K562 (cell line): Measurements from ENCODE around the gene WWP2. TPM values are rescaled to one million over a fixed set of nuclear protein-coding genes. Genes with fewer than 3 reads are reported as not detected.
A peak's percentile ranks its signal among the peaks of the same experiment; 100 is the strongest.

Source experiments
- ATAC-seq: fragments of 200-7000 bp; cut with Tn5 transposase; 3 replicates; pipeline ENCODE4 v1.9.1; 2020; ENCODE audit warnings: moderate library complexity
- BruUV-seq: library from RNA; stranded (reverse); fragments of 400-500 nt; replicated peaks from 2 replicates; lab custom pipeline; 2021; lab: Mats Ljungman, UMichigan
- CTCF ChIA-PET: fragments of 300-600 bp; formaldehyde crosslinking; extraction: SDS; loops from one replicate; lab custom pipeline; 2021; ENCODE audit warnings: low intra/inter-chr PET ratio; lab: Yijun Ruan, JAX
- POLR2A ChIA-PET: fragments of 300-600, 350-650 bp; sonication (Branson Sonifier 250); formaldehyde crosslinking; extraction: SDS; loops from one replicate; lab custom pipeline; 2021; ENCODE audit warnings: antibody characterized with exemption, inconsistent platforms; lab: Yijun Ruan, JAX
- DNase-seq, 4 experiments: peaks; one replicate each; pipeline versions ENCODE4 v3.0.0 to v3.0.0-alpha.2; 2011 to 2018; ENCODE audit warnings: low spot score in 3 of 4, mixed read lengths in 3 of 4; ENCODE audit errors: extremely low read depth in 1 of 4
- FAIRE-seq: peaks from 2 replicates; lab custom pipeline; 2011; peaks lifted over from hg19 to GRCh38; lab: Jason Lieb, UNC
- H2AFZ ChIP-seq: 2 replicates; pipeline ENCODE4 v1.6.0; 2011; ENCODE audit warnings: low read depth, low read length, control low read depth, inconsistent platforms
- H3K27ac ChIP-seq: fragments of 200-600 bp; 3 replicates; pipeline ENCODE4 v1.8.0; 2011; ENCODE audit warnings: low read depth, mild to moderate bottlenecking, control low read depth, inconsistent platforms, low read length, moderate library complexity, mixed read lengths; ENCODE audit errors: extremely low read depth
- H3K27me3 ChIP-seq, 2 experiments: fragments of 300-600 bp in 1 of 2; 2 replicates in 1 of 2; 3 replicates in 1 of 2; pipeline versions ENCODE4 v1.6.0 to v1.8.0; 2011; ENCODE audit warnings: inconsistent platforms in 2 of 2, low read length in 2 of 2, mild to moderate bottlenecking in 1 of 2, mixed read lengths in 1 of 2, moderate library complexity in 1 of 2; ENCODE audit not compliant: control insufficient read depth in 2 of 2, insufficient read depth in 2 of 2
- H3K36me3 ChIP-seq: fragments of 300-600 bp; 3 replicates; pipeline ENCODE4 v1.8.0; 2011; ENCODE audit warnings: mild to moderate bottlenecking, low read length, inconsistent platforms; ENCODE audit not compliant: control insufficient read depth, insufficient read depth
- H3K4me1 ChIP-seq, 2 experiments: fragments of 200-600 bp in 1 of 2; replicated peaks in 1 of 2; 2 replicates in 1 of 2; 3 replicates in 1 of 2; pipeline versions ENCODE4 v1.5.1 to v1.8.0; 2011; ENCODE audit warnings: inconsistent platforms in 2 of 2, low read length in 2 of 2, mild to moderate bottlenecking in 1 of 2, mixed read lengths in 1 of 2, moderate library complexity in 1 of 2; ENCODE audit not compliant: control insufficient read depth in 2 of 2, insufficient read depth in 2 of 2
- H3K4me2 ChIP-seq: 2 replicates; pipeline ENCODE4 v1.6.1; 2011; ENCODE audit warnings: low read length, control low read depth, inconsistent platforms, mixed read lengths; ENCODE audit not compliant: insufficient read depth
- H3K4me3 ChIP-seq: fragments of 200-600 bp; sonication (generic), shearing (Covaris generic); 2 replicates; pipeline ENCODE4 v1.5.1; 2016; ENCODE audit warnings: control low read depth, inconsistent platforms
- H3K79me2 ChIP-seq: fragments of 200-600 bp; 3 replicates; pipeline ENCODE4 v1.8.0; 2011; ENCODE audit warnings: low read length, inconsistent platforms; ENCODE audit not compliant: control insufficient read depth, insufficient read depth
- H3K9ac ChIP-seq, 2 experiments: 2 replicates each; pipeline versions ENCODE4 v1.6.0 to v1.6.1; 2011; ENCODE audit warnings: low read depth in 2 of 2, low read length in 2 of 2, control low read depth in 1 of 2, inconsistent platforms in 1 of 2, mild to moderate bottlenecking in 1 of 2, mixed read lengths in 1 of 2; ENCODE audit not compliant: insufficient read depth in 1 of 2
- H3K9me1 ChIP-seq: one replicate; pipeline ENCODE4 v1.6.0; 2011; ENCODE audit warnings: inconsistent platforms, mild to moderate bottlenecking, low read length, moderate library complexity; ENCODE audit not compliant: control insufficient read depth, insufficient read depth
- H3K9me3 ChIP-seq: replicated peaks from 2 replicates; pipeline ENCODE4 v1.5.1; 2011; ENCODE audit warnings: low read depth, low read length, inconsistent platforms; ENCODE audit not compliant: control insufficient read depth, insufficient read depth
- H4K20me1 ChIP-seq: replicated peaks from 2 replicates; pipeline ENCODE4 v1.6.1; 2011; ENCODE audit warnings: low read length, inconsistent platforms, mixed read lengths; ENCODE audit not compliant: control insufficient read depth, insufficient read depth
- NFIC ChIP-seq: fragments of 450-650 bp; IDR thresholded peaks from 2 replicates; pipeline ENCODE4 v1.6.1; 2017; ENCODE audit warnings: mild to moderate bottlenecking, inconsistent platforms
- NFIX ChIP-seq: fragments of 250-450 bp; sonication (Bioruptor Pico); IDR thresholded peaks from 2 replicates; pipeline ENCODE4 v1.4.0; 2020; ENCODE audit warnings: low read depth, mild to moderate bottlenecking, moderate library complexity
- POLR2G ChIP-seq: fragments of 200-400 bp; formaldehyde crosslinking; IDR thresholded peaks from 2 replicates; pipeline ENCODE4 v1.6.1; 2017; ENCODE audit warnings: low read depth, mild to moderate bottlenecking, antibody characterized with exemption, low read length, moderate library complexity
- RAD51 ChIP-seq: fragments of 450-650 bp; IDR thresholded peaks from 2 replicates; pipeline ENCODE4 v1.7.1; 2016; ENCODE audit warnings: low read depth, mild to moderate bottlenecking, borderline replicate concordance
- RBFOX2 ChIP-seq: fragments of 200-400 bp; formaldehyde crosslinking; IDR thresholded peaks from 2 replicates; pipeline ENCODE4 v1.6.1; 2017; ENCODE audit warnings: low read depth, mild to moderate bottlenecking, low read length, moderate library complexity
- WGBS: fragments of 100-300 bp; shearing (Covaris generic); methylation state at CpG from one replicate; pipeline ENCODE4 v1.1.6; 2016; ENCODE audit warnings: low coverage, mixed read lengths; ENCODE audit not compliant: insufficient coverage; ENCODE audit errors: missing lambda C conversion rate; 5-methylcytosine and 5-hydroxymethylcytosine counted together
- in situ Hi-C: fragments of 300-500 bp; cut with MboI; formaldehyde crosslinking; loops from 4 replicates; pipeline ENCODE4 v1.15.0; 2018; ENCODE audit warnings: inconsistent platforms, mixed read lengths
- intact Hi-C: fragments of 100-400 bp; cut with micrococcal nuclease; formaldehyde crosslinking; loops from 2 replicates; pipeline ENCODE4 v1.14.2; 2022
- polyA plus RNA-seq, 8 experiments: library from polyadenylated mRNA; depleted of rRNA in 4 of 8; stranded (reverse) in 5 of 8; unstranded in 3 of 8; fragments of >200 nt; fragmentation: Nextera tagmentation in 2 of 8; fragmentation: Illumina TruSeq in 1 of 8; extraction: Ambion mirVana in 2 of 8; extraction: Trizol in 1 of 8; gene quantifications; 2 replicates each; pipeline versions ENCODE4 v1.2.1 to v1.2.3, GENCODE V29; 2011 to 2014; ENCODE audit warnings: inconsistent platforms in 1 of 8, missing spikeins in 1 of 8
- total RNA-seq, 7 experiments: library from RNA; depleted of rRNA in 6 of 7; stranded (reverse); fragments of >200 nt in 6 of 7; fragmentation: Illumina TruSeq in 2 of 7; extraction: Trizol in 2 of 7; gene quantifications; 2 replicates each; pipeline versions ENCODE4 v1.2.1 to v1.2.3, GENCODE V29; 2011 to 2021; ENCODE audit warnings: low replicate concordance in 1 of 7
- TF ChIP-seq, protein P1 (sequence below): sonication (generic); formaldehyde crosslinking; IDR thresholded peaks from 2 replicates; pipeline ENCODE4 v1.8.1; 2023; ENCODE audit warnings: mild to moderate bottlenecking, missing genetic modification reagents

WWP2 gene
- total and polyA plus RNA-seq, 9 of the 15 experiments (the other 6 are each of a cell fraction or from before 2014, with no cell fraction given), result 1.9 to 34.4 (median 14.6) TPM

DNA sequence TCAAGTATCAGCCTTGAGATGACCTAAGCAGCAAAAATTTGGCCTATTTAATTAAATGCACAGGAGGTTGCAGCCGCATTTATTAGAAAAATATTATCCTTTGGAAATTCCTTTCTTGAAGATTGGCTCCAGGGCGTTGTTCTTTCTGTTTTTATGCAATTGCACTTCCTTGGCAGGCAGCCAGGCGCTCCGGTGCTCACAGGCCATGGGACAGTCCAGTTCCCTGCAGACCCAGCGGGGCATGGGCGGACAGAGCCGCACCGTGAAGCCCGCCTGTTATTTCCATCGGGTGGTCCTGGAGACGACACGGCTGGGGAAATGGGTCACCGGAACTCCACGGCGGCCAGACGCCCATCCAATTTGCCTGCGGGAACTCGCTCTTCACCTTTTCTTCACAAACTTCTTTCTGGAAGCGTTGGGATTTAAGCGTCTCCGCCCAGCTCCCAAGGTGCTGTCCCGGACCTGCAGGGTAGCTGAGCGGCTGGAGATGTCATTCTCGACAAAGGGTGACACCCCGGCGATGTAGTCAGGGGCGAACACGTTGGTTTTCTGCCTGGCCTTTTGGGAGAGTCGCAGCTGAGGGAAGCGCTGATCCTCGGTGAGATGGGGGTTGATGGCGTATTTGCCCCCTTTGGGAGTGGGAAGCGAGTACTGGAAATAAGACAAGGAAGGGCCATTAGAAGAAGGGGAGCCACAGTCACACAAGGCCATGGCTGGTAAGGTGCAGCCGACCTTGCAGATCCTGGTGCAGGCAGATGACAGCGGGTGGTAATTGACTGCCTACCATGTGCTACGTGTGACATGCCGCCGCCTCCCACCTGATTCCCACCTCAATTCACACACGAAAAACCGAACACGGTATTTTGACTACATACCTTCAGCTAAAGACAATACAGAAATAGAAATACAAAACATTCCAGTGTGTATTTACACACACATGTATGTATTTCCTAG, 19.9 kb upstream of the WWP2 start:
- in situ Hi-C loops, result no loop called here
- TF ChIP-seq NFIC, result peak; percentile 81
- peak; percentile 50 for TF ChIP-seq POLR2G
- TF ChIP-seq, protein P1, sequence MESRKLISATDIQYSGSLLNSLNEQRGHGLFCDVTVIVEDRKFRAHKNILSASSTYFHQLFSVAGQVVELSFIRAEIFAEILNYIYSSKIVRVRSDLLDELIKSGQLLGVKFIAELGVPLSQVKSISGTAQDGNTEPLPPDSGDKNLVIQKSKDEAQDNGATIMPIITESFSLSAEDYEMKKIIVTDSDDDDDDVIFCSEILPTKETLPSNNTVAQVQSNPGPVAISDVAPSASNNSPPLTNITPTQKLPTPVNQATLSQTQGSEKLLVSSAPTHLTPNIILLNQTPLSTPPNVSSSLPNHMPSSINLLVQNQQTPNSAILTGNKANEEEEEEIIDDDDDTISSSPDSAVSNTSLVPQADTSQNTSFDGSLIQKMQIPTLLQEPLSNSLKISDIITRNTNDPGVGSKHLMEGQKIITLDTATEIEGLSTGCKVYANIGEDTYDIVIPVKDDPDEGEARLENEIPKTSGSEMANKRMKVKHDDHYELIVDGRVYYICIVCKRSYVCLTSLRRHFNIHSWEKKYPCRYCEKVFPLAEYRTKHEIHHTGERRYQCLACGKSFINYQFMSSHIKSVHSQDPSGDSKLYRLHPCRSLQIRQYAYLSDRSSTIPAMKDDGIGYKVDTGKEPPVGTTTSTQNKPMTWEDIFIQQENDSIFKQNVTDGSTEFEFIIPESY, result peak; percentile 78
- TF ChIP-seq RBFOX2, result peak; percentile 45; the same call in 1 of the 2 replicates
- no peak for TF ChIP-seq RAD51
- TF ChIP-seq NFIX (CRISPR knock-in tag), result peak; percentile 18; the same call in 1 of the 2 replicates
- TF ChIP-seq, all 486 proteins: peak for 5
- ATAC-seq (no peak), DNase-seq (no peak), FAIRE-seq (no peak)
- no peak overlapping the region for H3K4me2 ChIP-seq
- H3K4me1 ChIP-seq, result no peaks in the 10 kb centered on the region
- H3K79me2 ChIP-seq, result peaks cover 7% of the 10 kb centered on the region; the same call in 2 of the 3 replicates
- H3K9me1 ChIP-seq, result no peaks in the 10 kb centered on the region
- H3K27me3 ChIP-seq, result no peaks in the 10 kb centered on the region
- WGBS, result 92% methylated on average over 24 of the region's 41 CpGs
- intact Hi-C loops, result no loop called here
- H2AFZ ChIP-seq, result no peak overlapping the region
- no peaks in the 10 kb centered on the region; the same call in 1 of the 2 replicates for H4K20me1 ChIP-seq
- H3K9ac ChIP-seq, result no peak overlapping the region
- peaks cover 78% of the 10 kb centered on the region for H3K36me3 ChIP-seq
- ChIA-PET CTCF (no interaction called here), POLR2A (interaction anchor here (0.6 to 5.6 kb wide), 7 partner anchors 8 to 29 kb away, joined by 3 to 66 read pairs (median 4); partner anchors contain the start of genes NOB1 and NQO1)
- no peak overlapping the region for H3K4me3 ChIP-seq
- H3K9me3 ChIP-seq, result no peaks in the 10 kb centered on the region
- H3K27ac ChIP-seq, result no peak overlapping the region
- BruUV-seq, result TSS peak; percentile 46
